ENCODE measurements around the gene MBD2. TPM values are rescaled to one million over a fixed set of nuclear protein-coding genes. Genes with fewer than 3 reads are reported as not detected.

Gene MBD2
- total RNA-seq, 1 experiment from 2014 or later: 53.3 TPM

DNA sequence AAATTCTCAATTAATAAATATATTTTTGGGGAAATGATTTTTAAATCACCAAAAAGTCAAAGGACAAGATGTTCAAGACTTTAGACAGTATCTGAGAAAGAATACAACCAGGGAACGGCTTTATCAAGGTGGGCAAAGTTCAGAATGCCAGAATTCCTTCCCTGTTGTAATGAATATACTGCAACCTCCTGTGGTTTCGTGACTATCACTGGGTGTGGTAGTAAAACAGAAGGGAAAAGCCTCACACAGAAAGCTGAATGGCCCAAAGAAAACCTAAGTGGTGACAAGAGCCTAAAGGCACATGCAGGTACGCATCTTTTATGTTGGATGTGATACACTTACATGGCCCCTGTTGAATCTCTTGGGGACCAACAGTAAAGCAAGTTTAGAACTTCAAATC lies 37.1 kb downstream of the MBD2 start:
- in situ Hi-C loops (cut with HindIII; ENCODE audit: low pct_unique_long_range_greater_than_20kb, low sequenced_read_pairs): no loop called here
- ATAC-seq: no peak

DNA sequence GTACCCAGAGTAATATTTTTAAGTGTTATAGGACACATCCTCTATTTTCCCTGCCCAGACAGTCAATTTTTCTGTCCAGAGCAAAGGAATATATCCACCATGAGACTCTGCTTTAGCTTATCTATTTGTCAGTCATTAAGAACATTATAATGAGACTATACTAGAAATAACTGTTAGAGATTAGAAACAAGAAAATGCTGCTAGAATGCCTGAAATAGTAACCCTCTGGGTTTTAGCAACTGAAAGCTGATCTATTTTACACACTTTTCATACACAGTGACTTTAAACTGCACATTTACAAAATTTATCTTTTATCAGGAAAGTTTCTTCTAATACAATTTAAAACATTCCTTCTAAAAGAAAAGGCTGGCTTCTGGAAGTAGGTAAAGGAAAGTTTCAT lies 39.6 kb downstream of the MBD2 start:
- intact Hi-C loops (cut with micrococcal nuclease; ENCODE audit: unreplicated experiment): no loop called here
- no peaks in the 10 kb centered on the region for H3K9me3 ChIP-seq (ENCODE audit: control insufficient read depth, insufficient read depth, low read depth, low read length)
- no peaks in the 10 kb centered on the region for H3K36me3 ChIP-seq (ENCODE audit: control insufficient read depth, insufficient read depth, low read length)
- ChIA-PET CTCF (no interaction called here), POLR2A (no interaction called here)
- no peaks in the 10 kb centered on the region for H3K27me3 ChIP-seq (ENCODE audit: control insufficient read depth, insufficient read depth, low read length)
- no peak for DNase-seq (ENCODE audit: low read depth, low spot score)
- no peak overlapping the region for H3K4me3 ChIP-seq (ENCODE audit: low read depth in 2 of 2, low read length in 2 of 2)
- H3K4me1 ChIP-seq (ENCODE audit: control insufficient read depth, insufficient read depth, low read length): no peaks in the 10 kb centered on the region
- H3K27ac ChIP-seq (ENCODE audit: low read length): no peak overlapping the region
- no peak for TF ChIP-seq SIN3A (IDR thresholded peaks at IDR 0.05; ENCODE audit: borderline replicate concordance, insufficient read depth, low read depth, low read length)
- TF ChIP-seq POLR2AphosphoS5 (IDR thresholded peaks at IDR 0.05; ENCODE audit: low read depth, low read length): no peak
- no peak for TF ChIP-seq TCF7L2 (IDR thresholded peaks at IDR 0.05; ENCODE audit: low read depth, low read length)
- TF ChIP-seq, protein P1, sequence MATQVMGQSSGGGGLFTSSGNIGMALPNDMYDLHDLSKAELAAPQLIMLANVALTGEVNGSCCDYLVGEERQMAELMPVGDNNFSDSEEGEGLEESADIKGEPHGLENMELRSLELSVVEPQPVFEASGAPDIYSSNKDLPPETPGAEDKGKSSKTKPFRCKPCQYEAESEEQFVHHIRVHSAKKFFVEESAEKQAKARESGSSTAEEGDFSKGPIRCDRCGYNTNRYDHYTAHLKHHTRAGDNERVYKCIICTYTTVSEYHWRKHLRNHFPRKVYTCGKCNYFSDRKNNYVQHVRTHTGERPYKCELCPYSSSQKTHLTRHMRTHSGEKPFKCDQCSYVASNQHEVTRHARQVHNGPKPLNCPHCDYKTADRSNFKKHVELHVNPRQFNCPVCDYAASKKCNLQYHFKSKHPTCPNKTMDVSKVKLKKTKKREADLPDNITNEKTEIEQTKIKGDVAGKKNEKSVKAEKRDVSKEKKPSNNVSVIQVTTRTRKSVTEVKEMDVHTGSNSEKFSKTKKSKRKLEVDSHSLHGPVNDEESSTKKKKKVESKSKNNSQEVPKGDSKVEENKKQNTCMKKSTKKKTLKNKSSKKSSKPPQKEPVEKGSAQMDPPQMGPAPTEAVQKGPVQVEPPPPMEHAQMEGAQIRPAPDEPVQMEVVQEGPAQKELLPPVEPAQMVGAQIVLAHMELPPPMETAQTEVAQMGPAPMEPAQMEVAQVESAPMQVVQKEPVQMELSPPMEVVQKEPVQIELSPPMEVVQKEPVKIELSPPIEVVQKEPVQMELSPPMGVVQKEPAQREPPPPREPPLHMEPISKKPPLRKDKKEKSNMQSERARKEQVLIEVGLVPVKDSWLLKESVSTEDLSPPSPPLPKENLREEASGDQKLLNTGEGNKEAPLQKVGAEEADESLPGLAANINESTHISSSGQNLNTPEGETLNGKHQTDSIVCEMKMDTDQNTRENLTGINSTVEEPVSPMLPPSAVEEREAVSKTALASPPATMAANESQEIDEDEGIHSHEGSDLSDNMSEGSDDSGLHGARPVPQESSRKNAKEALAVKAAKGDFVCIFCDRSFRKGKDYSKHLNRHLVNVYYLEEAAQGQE (IDR thresholded peaks at IDR 0.05; ENCODE audit: insufficient read depth in 1 of 2, low read depth in 2 of 2, low read length in 1 of 2): no peak
- TF ChIP-seq, protein P2, sequence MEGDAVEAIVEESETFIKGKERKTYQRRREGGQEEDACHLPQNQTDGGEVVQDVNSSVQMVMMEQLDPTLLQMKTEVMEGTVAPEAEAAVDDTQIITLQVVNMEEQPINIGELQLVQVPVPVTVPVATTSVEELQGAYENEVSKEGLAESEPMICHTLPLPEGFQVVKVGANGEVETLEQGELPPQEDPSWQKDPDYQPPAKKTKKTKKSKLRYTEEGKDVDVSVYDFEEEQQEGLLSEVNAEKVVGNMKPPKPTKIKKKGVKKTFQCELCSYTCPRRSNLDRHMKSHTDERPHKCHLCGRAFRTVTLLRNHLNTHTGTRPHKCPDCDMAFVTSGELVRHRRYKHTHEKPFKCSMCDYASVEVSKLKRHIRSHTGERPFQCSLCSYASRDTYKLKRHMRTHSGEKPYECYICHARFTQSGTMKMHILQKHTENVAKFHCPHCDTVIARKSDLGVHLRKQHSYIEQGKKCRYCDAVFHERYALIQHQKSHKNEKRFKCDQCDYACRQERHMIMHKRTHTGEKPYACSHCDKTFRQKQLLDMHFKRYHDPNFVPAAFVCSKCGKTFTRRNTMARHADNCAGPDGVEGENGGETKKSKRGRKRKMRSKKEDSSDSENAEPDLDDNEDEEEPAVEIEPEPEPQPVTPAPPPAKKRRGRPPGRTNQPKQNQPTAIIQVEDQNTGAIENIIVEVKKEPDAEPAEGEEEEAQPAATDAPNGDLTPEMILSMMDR (IDR thresholded peaks at IDR 0.05): no peak
- BruUV-seq (replicated peaks): no TSS peak
- no peak for ATAC-seq
- in situ Hi-C loops (cut with HindIII; ENCODE audit: low pct_unique_long_range_greater_than_20kb, low sequenced_read_pairs): no loop called here

More for the DNA sequence above, 37.1 kb downstream of the MBD2 start:
- no peak for DNase-seq (ENCODE audit: low read depth, low spot score)
- ChIA-PET POLR2A (no interaction called here), CTCF (no interaction called here)
- TF ChIP-seq, protein P2 (IDR thresholded peaks at IDR 0.05): no peak
- TF ChIP-seq SIN3A (IDR thresholded peaks at IDR 0.05; ENCODE audit: borderline replicate concordance, insufficient read depth, low read depth, low read length): no peak
- no peak for TF ChIP-seq POLR2AphosphoS5 (IDR thresholded peaks at IDR 0.05; ENCODE audit: low read depth, low read length)
- TF ChIP-seq, protein P1 (IDR thresholded peaks at IDR 0.05; ENCODE audit: insufficient read depth in 1 of 2, low read depth in 2 of 2, low read length in 1 of 2): no peak
- no peak for TF ChIP-seq TCF7L2 (IDR thresholded peaks at IDR 0.05; ENCODE audit: low read depth, low read length)
- intact Hi-C loops (cut with micrococcal nuclease; ENCODE audit: unreplicated experiment): no loop called here
- Histone ChIP-seq H3K36me3 (ENCODE audit: control insufficient read depth, insufficient read depth, low read length) (no peaks in the 10 kb centered on the region), H3K27me3 (ENCODE audit: control insufficient read depth, insufficient read depth, low read length) (no peaks in the 10 kb centered on the region), H3K4me3 (ENCODE audit: low read depth in 2 of 2, low read length in 2 of 2) (no peak overlapping the region), H3K27ac (ENCODE audit: low read length) (no peak overlapping the region), H3K4me1 (ENCODE audit: control insufficient read depth, insufficient read depth, low read length) (no peaks in the 10 kb centered on the region), H3K9me3 (ENCODE audit: control insufficient read depth, insufficient read depth, low read depth, low read length) (no peaks in the 10 kb centered on the region)
- BruUV-seq (replicated peaks): no TSS peak
